GM18526 (cell line): ENCODE data around the gene SLC25A26.

Experiments used
- POLR2A ChIP-seq: IDR thresholded peaks from 3 replicates; pipeline ENCODE4 v1.6.1; 2011; ENCODE audit not compliant: insufficient read length; ENCODE audit errors: extremely low read depth

Gene SLC25A26

DNA sequence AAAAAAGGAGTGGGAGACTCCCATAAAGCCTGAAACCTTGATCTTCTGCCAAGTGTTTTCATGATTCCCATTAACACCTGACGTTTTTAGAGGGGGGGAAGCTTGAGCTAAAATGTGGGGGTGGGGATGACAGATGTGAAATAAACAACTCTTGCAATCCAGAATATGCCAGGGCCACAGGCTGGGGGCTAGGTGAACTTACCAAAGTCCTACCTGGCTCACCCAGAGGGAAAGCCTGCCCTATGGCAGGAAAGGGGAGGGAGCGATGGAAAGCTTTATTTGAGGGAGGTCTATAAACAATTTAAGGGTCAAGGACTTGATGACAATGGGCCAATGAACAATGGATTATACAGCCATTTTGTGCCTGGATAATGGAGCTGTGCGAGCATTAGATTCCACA is 171.7 kb downstream of the SLC25A26 start:
- TF ChIP-seq POLR2A = no peak

DNA sequence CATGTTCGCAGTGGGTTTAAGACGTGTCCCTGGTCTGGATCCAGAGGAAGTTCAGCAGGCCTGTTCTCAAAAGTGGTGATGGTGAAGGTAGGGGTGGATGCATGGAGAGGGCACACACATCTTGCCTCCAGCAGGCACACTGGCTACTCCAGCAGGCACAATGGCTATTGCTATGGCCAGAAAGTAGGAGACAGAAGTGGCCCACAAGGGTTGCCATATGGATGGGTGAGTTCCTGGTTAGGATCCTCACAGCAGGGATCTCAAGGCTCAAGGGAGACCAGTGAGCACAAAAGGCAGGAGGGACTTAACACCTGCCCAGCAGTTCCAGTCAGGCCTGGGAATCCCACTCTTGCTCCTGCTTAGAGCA is 172.1 kb downstream of the SLC25A26 start:
- TF ChIP-seq POLR2A = no peak

DNA sequence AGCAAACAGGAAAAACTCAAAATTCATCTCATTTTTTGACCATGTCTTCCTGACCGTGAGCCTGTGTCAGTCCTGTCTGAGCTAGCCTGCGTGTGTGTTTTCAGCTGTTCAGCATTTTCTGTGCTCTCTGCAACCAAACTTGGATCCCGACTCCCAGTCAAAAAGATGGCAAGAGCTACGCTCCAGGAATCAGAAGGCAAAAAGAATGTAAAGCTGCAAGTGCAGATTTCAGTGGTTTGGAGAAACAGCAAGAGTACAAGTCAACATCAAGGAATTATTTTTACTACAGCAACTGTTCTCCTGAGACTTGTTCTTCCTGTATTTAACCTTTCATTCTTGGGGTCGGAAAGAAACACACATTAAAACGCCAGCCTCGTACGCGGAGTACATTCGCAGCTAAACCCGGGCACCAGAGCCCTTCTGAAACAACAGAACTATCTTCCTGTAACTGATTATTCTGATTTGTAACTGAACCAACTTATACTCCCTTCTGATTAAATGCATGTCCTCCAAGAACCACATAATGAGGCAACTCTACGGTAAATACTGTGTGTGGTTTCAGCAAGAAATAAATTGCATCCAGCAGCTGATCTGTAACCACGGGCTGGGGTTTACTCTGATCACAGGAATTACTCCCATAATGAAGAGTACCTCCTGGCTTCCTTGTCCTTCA is 172.7 kb downstream of the SLC25A26 start:
- TF ChIP-seq POLR2A = no peak

DNA sequence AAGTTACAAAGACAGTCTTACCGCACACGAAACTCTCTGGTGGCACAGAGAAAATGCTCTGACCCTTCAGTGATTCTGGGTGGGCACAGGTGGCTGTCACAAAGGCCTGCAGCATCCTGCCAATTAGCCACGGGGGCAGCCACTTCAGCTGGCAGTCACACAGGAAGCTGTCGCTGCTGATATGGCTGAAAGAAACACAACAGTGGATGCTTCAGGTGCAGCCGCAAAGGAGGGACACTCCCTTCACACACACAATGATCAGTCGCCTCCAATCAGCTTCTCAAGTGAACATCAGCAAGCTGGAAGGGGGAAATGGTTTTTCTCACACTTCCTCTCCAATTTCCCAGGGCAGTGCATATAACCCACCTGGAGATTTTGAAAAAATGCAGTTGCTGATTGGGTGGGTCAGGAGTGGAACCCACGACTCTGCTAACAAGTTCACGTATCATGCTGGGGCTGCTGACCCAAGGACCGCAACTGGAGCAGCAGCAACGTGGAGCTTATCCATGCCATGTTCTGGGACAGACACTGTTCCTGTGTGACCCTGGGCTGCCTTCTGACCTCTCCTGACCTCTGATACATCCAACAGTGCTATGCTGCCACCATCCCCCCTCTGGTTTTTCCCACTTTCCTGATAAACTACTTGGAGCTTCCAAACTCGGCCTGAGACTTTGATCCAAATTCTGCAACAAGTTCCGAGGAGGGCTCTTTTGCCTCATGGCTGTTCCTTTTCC is 173.4 kb downstream of the SLC25A26 start:
- no peak for TF ChIP-seq POLR2A

GRCh38 chr3:66394753-66395249 is 174.0 kb downstream of the SLC25A26 start:
- no peak for TF ChIP-seq POLR2A

- no peak for TF ChIP-seq POLR2A
Observed at GRCh38 chr3:66395635-66396034, 174.8 kb downstream of the SLC25A26 start.

DNA sequence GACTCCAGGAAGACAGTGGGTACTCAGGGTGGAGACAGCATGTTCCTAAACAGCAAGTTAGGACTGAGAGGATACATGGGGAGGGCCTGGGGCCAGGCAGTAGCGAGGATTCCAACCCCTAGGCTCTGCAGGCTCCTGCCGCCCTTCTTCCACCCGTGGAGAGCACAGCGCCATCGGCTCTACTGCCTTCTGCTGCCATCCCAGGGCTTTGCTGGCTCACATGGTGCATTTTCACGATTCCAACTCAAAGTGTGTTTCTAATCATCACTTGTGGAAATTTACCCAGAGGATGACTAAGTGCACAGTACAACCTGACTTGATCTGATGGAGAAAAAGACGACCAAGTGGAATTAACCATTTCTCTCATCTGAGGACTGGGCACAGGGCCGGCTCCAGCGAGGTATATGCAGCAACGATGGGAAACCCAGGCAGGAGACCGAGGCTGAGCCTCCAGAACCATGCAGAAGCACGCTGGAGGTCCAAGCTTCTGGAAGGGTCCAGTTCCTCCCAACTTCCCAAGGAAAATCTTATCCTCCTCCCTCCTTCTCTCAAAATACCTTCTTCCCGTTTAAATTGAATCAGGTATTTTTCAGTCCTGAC is 175.5 kb downstream of the SLC25A26 start:
- no peak for TF ChIP-seq POLR2A

DNA sequence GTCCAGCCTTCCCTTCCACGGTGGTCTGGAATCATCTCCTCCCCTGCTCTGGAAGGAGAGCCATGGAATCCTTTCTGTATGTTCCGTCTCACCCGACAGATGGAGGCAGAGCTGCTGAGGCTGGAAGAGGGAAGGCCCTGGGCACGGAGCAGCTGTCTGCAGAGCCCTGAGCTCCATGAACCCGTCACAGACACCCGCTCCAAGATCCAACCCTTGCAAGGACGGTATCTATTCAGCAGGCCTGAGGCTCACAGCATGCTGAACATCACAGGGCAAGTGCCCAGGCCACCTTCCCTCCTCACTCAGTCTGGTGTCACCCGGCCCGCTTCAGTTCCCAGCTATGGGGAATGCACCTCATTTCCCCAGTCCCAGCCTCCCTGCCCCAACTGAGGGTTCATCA is 176.1 kb downstream of the SLC25A26 start:
- no peak for TF ChIP-seq POLR2A

GRCh38 chr3:66397745-66398144 is 176.9 kb downstream of the SLC25A26 start:
- no peak for TF ChIP-seq POLR2A

DNA sequence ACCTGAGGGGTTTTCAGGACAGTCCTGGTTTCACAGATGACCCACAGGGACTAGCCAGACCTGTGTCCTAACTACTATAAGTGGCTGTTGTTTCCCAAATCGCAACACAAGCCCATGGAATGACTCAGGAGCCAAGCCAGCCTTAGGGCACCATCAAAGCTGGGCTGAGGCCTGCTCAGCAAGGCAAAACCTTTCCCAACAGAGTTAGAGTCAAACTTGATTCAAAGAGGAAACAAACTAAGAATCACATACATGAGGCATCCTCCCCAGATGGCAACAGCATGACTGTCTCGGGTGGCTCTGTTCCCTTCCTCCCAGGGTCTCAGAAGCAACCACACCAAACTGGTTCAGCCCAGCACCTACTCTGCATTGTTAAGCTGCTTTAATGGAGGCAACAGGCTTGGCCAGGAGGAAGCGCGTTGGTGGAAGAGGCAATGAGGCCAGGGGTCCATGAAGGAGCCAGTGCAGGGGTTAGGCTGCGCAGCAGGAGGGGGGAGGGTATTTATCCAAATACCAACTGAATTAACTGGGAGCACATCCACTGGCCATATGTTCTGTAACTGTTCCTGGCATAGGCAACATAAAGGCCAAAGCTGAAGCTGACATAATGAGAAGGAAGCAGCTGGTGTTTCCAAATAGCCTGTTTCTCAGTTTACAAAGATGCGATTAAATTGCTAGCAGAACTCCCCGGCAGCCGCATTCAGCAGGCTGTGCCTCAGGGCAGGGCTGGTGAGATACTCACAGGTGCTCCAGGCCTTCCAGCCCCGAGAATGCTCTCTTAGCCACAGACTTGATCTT is 177.6 kb downstream of the SLC25A26 start:
- TF ChIP-seq POLR2A = no peak

- TF ChIP-seq POLR2A = no peak
Observed at GRCh38 chr3:66399529-66400232, 178.9 kb downstream of the SLC25A26 start.

DNA sequence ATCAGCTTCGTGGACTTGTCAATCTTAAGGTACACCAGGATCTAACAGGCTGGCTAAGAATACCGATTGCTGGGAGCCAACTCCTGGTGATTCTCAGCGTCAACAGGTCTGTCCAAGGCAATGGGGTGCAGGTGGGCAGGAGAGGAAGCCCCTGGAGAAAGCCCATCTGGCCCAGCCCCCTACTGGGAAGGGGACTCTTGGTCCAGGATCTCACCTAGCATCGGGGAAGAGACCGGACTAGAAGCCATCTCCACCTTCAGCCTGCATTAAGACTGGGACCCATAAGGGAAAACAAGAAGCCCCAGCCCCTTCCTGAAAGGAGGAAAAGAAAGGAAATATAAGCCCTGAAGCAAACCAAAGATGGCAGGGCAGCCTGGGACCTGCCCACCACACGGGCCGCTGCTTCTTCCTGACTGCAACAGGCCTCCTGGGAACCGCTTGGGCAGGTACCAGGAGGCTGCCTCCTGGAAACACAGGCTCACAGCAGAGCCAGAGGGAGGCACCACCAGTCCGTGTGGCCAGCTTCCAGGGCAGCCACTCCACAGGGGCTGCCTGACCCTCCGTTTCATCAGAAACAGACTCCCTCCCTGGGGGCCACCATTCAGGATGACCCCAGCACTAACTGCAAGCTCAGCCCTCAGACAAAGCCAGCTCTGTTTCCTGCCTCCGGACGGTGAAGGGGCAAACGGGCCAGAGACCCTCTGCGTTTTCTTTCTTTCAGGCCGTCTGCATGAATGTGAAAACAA is 179.8 kb downstream of the SLC25A26 start:
- TF ChIP-seq POLR2A = no peak

DNA sequence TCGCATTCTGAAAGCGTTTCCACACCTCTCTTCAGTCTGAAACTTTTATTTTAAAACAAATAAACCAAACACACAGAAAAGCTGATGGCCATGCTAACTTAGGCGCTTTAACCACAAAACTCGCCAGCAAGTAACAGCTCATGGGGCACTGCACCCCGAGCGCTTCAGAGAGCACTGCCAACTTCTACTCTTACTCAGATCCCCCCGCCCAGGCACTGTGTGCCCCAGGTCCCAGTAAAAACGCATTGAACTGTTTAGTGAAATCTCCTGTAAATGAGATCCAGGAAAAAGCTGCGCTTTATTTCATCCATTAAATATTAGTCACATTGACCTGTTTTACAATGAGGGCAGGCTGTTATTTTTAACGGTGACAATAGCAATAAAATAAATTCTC is 180.4 kb downstream of the SLC25A26 start:
- no peak for TF ChIP-seq POLR2A
